Effector CD4-positive, alpha-beta T cell (primary cell): ENCODE results near the gene SSR3.
"Not testable (repeated sequence)": the region's sequence is repeated elsewhere in the genome, so short reads cannot be mapped to it uniquely, and the experiment has no call there.

Experiments used
- DNase-seq: peaks from one replicate; pipeline ENCODE4 v3.0.0-alpha.2; 2020

Gene SSR3

GRCh38 chr3:156575641-156576040 is 20.7 kb upstream of the SSR3 start:
- no peak for DNase-seq

GRCh38 chr3:156569881-156570280 is 15.0 kb upstream of the SSR3 start:
- not testable (repeated sequence) for DNase-seq

GRCh38 chr3:156569016-156569415 is 14.1 kb upstream of the SSR3 start:
- DNase-seq: not testable (repeated sequence)

GRCh38 chr3:156563900-156564682 is 9.2 kb upstream of the SSR3 start:
- DNase-seq: no peak

GRCh38 chr3:156562486-156562885 is 7.6 kb upstream of the SSR3 start:
- not testable (repeated sequence) for DNase-seq

GRCh38 chr3:156561533-156561932 is 6.6 kb upstream of the SSR3 start:
- no peak for DNase-seq

- no peak for DNase-seq
Measured at GRCh38 chr3:156559321-156559720, 4.4 kb upstream of the SSR3 start.

GRCh38 chr3:156558389-156558788 is 3.5 kb upstream of the SSR3 start:
- no peak for DNase-seq

GRCh38 chr3:156554515-156554841 is 439 bp downstream of the SSR3 start:
- no peak for DNase-seq

GRCh38 chr3:156553705-156554356 is 1.1 kb downstream of the SSR3 start:
- no peak for DNase-seq

- no peak for DNase-seq
Measured at GRCh38 chr3:156552973-156553372, 1.9 kb downstream of the SSR3 start.

GRCh38 chr3:156551746-156552145 is 3.2 kb downstream of the SSR3 start:
- no peak for DNase-seq

- no peak for DNase-seq
Measured at GRCh38 chr3:156551261-156551660, 3.7 kb downstream of the SSR3 start.

- DNase-seq: no peak
Measured at GRCh38 chr3:156548902-156549301, 6.0 kb downstream of the SSR3 start.

GRCh38 chr3:156548041-156548687 is 6.8 kb downstream of the SSR3 start:
- DNase-seq: no peak

GRCh38 chr3:156547637-156548036 is 7.3 kb downstream of the SSR3 start:
- no peak for DNase-seq

- no peak for DNase-seq
Measured at GRCh38 chr3:156543043-156543555, 11.8 kb downstream of the SSR3 start.

GRCh38 chr3:156542101-156543042 is 12.5 kb downstream of the SSR3 start:
- no peak for DNase-seq

GRCh38 chr3:156539802-156540201 is 15.1 kb downstream of the SSR3 start:
- DNase-seq: no peak

GRCh38 chr3:156539051-156539450 is 15.9 kb downstream of the SSR3 start:
- no peak for DNase-seq

- DNase-seq: no peak
Measured at GRCh38 chr3:156536524-156537316, 18.2 kb downstream of the SSR3 start.

GRCh38 chr3:156535798-156536197 is 19.1 kb downstream of the SSR3 start:
- DNase-seq: no peak
